GM21619 (cell line): ENCODE results near the gene D2HGDH.
"Not testable (repeated sequence)": the region's sequence is repeated elsewhere in the genome, so short reads cannot be mapped to it uniquely, and the experiment has no call there.

Source experiments
- ATAC-seq: cut with Tn5 transposase; IDR thresholded peaks from one replicate; pipeline ENCODE4 v1.9.1; 2021; ENCODE audit not compliant: unreplicated experiment

D2HGDH gene

DNA sequence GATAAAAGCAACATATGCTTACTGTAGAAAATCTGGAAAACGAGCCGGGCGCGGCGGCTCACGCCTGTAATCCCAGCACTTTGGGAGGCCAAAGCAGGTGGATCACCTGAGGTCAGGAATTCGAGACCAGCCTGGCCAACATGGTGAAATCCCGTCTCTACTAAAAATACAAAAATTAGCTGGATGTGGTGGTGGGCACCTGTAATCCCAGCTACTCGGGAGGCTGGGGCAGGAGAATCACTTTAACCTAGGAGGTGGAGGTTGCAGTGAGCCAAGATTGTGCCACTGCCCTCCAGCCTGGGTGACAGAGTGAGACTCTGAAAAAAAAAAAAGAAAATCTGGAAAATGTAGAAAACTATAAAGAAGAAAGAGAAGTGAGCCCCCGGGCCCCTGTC lies 83.4 kb downstream of the D2HGDH start:
- not testable (repeated sequence) for ATAC-seq
